Measurements from ENCODE around the gene BRAF.

DNA sequence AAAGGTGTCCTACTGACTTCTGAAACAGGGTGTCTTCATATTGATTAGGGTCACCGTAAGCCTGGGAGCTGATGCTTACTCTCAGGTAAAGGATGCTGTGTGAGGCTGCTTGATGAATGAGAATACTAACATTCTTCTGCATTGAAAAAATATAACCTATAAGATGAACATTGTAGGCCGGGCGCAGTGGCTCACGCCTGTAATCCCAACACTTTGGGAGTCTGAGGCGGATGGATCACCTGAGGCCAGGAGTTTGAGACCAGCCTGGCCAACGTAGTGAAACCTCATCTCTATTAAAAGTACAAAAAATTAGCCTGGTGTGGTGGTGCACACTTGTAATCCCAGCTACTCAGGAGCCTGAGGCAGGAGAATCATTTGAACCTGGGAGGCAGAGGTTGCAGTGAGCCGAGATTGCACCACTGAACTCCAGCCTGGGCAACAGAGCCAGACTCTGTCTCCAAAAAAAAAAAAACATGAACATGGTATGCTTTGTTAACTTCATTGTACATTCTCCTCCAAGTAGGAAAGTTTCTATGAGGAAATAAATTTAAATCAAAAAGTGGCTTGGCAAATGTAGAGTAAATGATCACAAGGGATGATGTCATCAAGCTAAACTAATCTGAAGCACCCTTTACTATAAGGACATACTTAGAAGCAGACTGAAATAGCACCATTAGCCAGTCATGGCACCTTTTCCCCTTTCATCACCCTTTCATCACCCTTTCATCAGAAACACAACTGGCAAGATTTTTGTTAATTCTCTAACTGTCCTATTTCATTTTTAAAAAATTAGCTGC lies 1.5 kb upstream of the BRAF start:
- TF ChIP-seq CTCF (IDR thresholded peaks at IDR 0.05; ENCODE audit: poor library complexity) (no peak), EZH2 (IDR thresholded peaks at IDR 0.05; ENCODE audit: borderline replicate concordance) (no peak), EZH2phosphoT487 (IDR thresholded peaks at IDR 0.05; ENCODE audit: low read depth, severe bottlenecking, unreplicated experiment) (no peak)
